A549 treated with dexamethasone at 1 μM for 4 hours (cell line): Measurements from ENCODE around the gene MRLN. TPM values are rescaled to one million over a fixed set of nuclear protein-coding genes. Genes with fewer than 3 reads are reported as not detected.

Experiments
- total RNA-seq: library from RNA; stranded (reverse); fragments of 200-300 nt; extraction: Qiagen RNA extraction; gene quantifications from 5 replicates; pipeline ENCODE4 v1.2.3, GENCODE V29; 2022

MRLN gene
- not detected in 5 replicates for total RNA-seq

DNA sequence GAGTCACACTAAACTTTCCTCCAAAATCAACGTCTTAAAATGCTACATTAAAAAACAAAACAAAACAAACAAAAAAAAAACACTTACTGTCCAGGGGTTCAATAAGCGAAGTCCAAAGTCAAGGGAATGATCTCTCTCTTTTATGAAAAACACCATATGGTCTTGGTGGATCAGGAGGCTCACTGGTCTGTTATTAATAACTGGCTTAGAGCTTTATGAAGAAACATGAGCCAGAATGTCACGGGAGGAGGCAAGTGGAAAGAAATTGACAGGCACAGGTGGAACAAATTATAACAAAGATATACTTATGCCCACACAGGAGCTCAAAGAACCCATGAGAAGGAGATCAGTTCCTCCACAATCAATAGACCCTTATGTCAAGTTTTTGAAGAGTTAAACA is at the start of gene MRLN:
Gene MRLN (minus strand): TSS at position 189 of the 400 bp plus-strand sequence.

DNA sequence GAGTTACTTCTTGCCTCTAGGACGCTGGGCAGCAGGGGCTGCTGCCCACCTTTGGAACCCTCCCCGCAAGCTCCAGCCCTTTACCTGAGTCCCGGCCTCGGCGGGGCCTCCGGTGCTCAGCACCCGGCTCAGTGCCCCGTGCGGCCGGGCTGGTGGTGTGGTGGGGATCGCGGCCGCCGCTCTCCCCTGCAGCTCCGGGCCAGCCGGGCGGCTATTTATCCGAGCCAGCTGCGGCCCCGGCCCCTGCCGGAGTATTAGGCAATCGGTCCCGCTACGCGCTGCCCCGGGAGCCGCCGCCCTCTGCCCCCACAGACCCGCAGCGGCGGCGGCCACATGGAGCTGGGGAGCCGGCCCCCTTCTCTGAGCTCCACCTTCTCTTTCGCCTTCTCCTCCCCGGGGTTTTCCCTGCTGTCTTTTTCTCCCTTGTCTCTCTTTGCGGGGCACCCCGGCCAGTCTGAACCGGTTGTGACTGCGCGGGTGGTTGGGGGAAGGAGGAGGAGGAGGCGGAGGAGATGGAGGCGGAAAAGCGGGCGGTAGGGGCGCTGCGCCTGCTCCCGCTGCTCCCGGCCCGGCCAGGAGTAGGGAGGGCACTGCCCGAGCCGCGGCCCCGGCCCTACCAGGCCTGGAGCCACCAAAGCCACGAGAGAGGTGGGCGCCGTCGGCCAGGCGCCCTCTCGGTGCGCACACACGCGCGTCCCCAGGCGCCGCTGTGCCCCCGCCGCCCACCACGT is 43.7 kb downstream of the MRLN start, which contains the start of gene SLC16A9:
Gene SLC16A9 (minus strand): TSS at position 456 of the 731 bp plus-strand sequence. CDS start 25,559 bp downstream, outside the sequence.

Other genes starting within 250 kb of the MRLN start
- gene SLC16A9, start 43.6 kb downstream of the MRLN start, total RNA-seq: 0.07 to 0.16 TPM (median 0.08 TPM) in 5 replicates
- 31.8 to 51.5 TPM (median 45.5 TPM) in 5 replicates for gene CCDC6, start 153.1 kb upstream of the MRLN start, total RNA-seq